ENCODE measurements around the gene PREX1. TPM values are rescaled to one million over a fixed set of nuclear protein-coding genes. Genes with fewer than 3 reads are reported as not detected.

PREX1 gene
- total and polyA plus RNA-seq, 2 donors (not counting 3 experiments of a cell fraction or from before 2014, with no cell fraction given) = 51.3 to 72.9 TPM

DNA sequence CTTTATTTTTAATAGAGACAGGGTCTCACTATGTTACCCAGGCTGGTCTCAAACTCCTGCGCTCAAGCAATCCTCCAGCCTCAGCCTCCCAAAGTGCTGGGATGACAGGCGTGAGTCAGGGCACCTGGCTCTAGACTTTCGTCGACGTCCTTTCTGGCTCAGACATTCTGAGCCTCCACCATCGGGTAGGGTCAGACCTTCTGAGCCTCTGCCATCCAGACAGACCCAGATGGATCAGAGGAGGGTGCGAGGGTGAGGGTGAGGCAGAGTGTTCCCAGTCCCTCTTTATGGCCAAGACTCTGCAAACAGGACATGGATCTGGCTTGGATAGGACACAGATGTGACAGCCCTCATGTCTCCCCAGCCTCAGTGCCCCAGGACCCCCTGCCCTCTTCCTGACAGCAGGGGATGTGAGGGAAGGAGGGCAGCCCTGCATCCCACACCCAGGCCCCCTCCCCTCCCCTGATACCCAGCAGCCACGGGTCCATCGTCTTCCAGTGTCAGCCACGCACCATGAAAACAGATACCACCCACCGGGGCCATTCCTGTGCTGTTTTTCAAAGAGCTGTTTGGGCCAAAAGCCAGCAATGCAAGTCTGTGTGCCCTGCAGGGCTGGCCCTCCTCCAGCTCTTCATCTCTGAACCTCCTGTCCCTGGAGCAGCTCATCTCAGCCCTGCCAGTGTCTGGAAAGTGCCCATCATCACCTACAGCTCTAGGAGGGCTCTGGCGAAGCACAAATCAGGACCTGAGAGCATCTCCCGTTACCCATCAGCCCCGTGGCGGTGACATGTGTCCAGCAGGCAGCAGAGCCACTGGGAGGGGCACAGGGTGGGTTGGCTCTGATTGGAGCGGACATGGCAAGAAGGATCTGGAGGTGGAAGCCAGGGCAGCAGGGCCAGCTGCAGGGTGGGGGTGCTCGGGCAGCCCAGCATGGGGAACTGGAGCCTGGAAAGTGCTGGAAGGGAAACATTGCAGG lies 208.4 kb downstream of the PREX1 start:
- Histone ChIP-seq H4K20me1 (replicated peaks; ENCODE audit: control insufficient read depth, extremely low read depth, insufficient read depth, low read length) (no peaks in the 10 kb centered on the region), H2AFZ (ENCODE audit: low read depth, low read length) (no peak overlapping the region), H3K9me1 (replicated peaks; ENCODE audit: control insufficient read depth, extremely low read depth, insufficient read depth, low read length) (no peaks in the 10 kb centered on the region), H3K36me3 (ENCODE audit: control insufficient read depth in 2 of 2, extremely low read depth in 1 of 2, insufficient read depth in 2 of 2, low read length in 2 of 2) (peaks cover 0 to 4% of the 10 kb centered on the region in 2 experiments), H3K27ac (ENCODE audit: insufficient read depth, low read depth, low read length) (no peak overlapping the region), H3K9ac (replicated peaks; ENCODE audit: extremely low read depth, insufficient read depth, low read length) (no peak overlapping the region), H3K4me1 (ENCODE audit: control insufficient read depth, extremely low read depth, insufficient read depth, low read length) (peaks cover 12% of the 10 kb centered on the region), H3K9me3 (replicated peaks; ENCODE audit: control insufficient read depth, insufficient read depth, low read length) (no peaks in the 10 kb centered on the region), H3K27me3 (ENCODE audit: control insufficient read depth in 2 of 2, insufficient read depth in 2 of 2, low read length in 2 of 2) (no peaks in the 10 kb centered on the region), H3K4me3 (replicated peaks in 1 of 3; ENCODE audit: insufficient read depth in 1 of 3, low read depth in 1 of 3, low read length in 3 of 3) (no peak overlapping the region), H3K79me2 (ENCODE audit: control insufficient read depth, insufficient read depth, low read length) (no peaks in the 10 kb centered on the region), H3K4me2 (ENCODE audit: insufficient read depth, low read length) (no peak overlapping the region)
- dilution Hi-C loops (cut with MboI; ENCODE audit: extremely low pct_ligation_motif_present, low sequenced_read_pairs) (no loop called here), intact Hi-C loops (cut with micrococcal nuclease) (loop anchor here (1.0 to 5.0 kb wide), 3 partner anchors 647 to 1422 kb away; no protein-coding TSS in a partner anchor)
- ChIA-PET CTCF (interaction anchor here (1.0 to 6.2 kb wide), 30 partner anchors 10 to 1867 kb away, joined by 3 to 302 read pairs (median 8); partner anchors contain the start of gene SULF2), POLR2A (no interaction called here)
- BruUV-seq (replicated peaks) = no TSS peak
- no peak for FAIRE-seq
- no peak for DNase-seq (ENCODE audit: low read depth, low spot score)
- no peak for TF ChIP-seq GATA2 (IDR thresholded peaks at IDR 0.05; ENCODE audit: insufficient read depth, insufficient read length, low read depth, low read length)

DNA sequence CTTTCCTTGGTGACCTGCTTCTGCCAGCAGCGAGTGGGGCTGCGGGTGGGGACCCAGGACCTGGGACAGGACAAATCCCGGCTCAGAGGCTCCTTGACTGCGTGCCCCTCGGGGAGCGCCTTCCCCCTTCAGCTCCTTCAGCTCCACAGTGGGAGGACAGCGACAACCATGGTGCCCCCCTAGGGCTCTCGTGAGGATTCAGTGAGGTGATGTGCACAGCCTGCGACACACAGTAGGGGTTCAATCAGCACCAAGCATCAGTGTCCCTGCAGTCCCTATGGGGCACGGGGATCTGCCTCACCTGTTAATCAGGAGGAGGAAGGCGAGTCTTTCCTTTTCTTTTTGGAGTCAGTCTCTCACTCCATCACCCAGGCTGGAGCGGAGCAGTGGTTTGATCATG lies 209.2 kb downstream of the PREX1 start:
- DNase-seq (ENCODE audit: low read depth, low spot score) (no peak), FAIRE-seq (no peak)
- ChIA-PET CTCF (interaction anchor here (2.7 to 6.2 kb wide), 2 partner anchors 943 to 1422 kb away, joined by 18 to 302 read pairs; no protein-coding TSS in a partner anchor), POLR2A (no interaction called here)
- Histone ChIP-seq H4K20me1 (replicated peaks; ENCODE audit: control insufficient read depth, extremely low read depth, insufficient read depth, low read length) (no peaks in the 10 kb centered on the region), H3K4me1 (ENCODE audit: control insufficient read depth, extremely low read depth, insufficient read depth, low read length) (peaks cover 12% of the 10 kb centered on the region), H3K9me3 (replicated peaks; ENCODE audit: control insufficient read depth, insufficient read depth, low read length) (no peaks in the 10 kb centered on the region), H2AFZ (ENCODE audit: low read depth, low read length) (no peak overlapping the region), H3K4me2 (ENCODE audit: insufficient read depth, low read length) (no peak overlapping the region), H3K9ac (replicated peaks; ENCODE audit: extremely low read depth, insufficient read depth, low read length) (no peak overlapping the region), H3K27ac (ENCODE audit: insufficient read depth, low read depth, low read length) (no peak overlapping the region), H3K4me3 (replicated peaks in 1 of 3; ENCODE audit: insufficient read depth in 1 of 3, low read depth in 1 of 3, low read length in 3 of 3) (no peak overlapping the region), H3K27me3 (ENCODE audit: control insufficient read depth in 2 of 2, insufficient read depth in 2 of 2, low read length in 2 of 2) (no peaks in the 10 kb centered on the region), H3K79me2 (ENCODE audit: control insufficient read depth, insufficient read depth, low read length) (no peaks in the 10 kb centered on the region), H3K9me1 (replicated peaks; ENCODE audit: control insufficient read depth, extremely low read depth, insufficient read depth, low read length) (no peaks in the 10 kb centered on the region), H3K36me3 (ENCODE audit: control insufficient read depth in 2 of 2, extremely low read depth in 1 of 2, insufficient read depth in 2 of 2, low read length in 2 of 2) (peaks cover 0 to 3% of the 10 kb centered on the region in 2 experiments)
- dilution Hi-C loops (cut with MboI; ENCODE audit: extremely low pct_ligation_motif_present, low sequenced_read_pairs) (no loop called here), intact Hi-C loops (cut with micrococcal nuclease) (no loop called here)
- BruUV-seq (replicated peaks) = no TSS peak
- TF ChIP-seq POLR2A (IDR thresholded peaks at IDR 0.05; ENCODE audit: low read depth, low read length) (no peak), GATA2 (IDR thresholded peaks at IDR 0.05; ENCODE audit: insufficient read depth, insufficient read length, low read depth, low read length) (no peak), FOS (IDR thresholded peaks at IDR 0.05; ENCODE audit: borderline replicate concordance, insufficient read depth, low read length) (no peak)
